K562 (cell line): ENCODE results near the gene MCEE. TPM values are rescaled to one million over a fixed set of nuclear protein-coding genes. Genes with fewer than 3 reads are reported as not detected.

Experiments used
- ATF1 ChIP-seq, 2 experiments: fragments of 450-650 bp in 1 of 2; IDR thresholded peaks; 2 replicates each; pipeline ENCODE4 v1.6.1; 2016; ENCODE audit warnings: missing compliant biosample characterization in 1 of 2, missing genetic modification characterization in 1 of 2
- CHD2 ChIP-seq: IDR thresholded peaks from 2 replicates; pipeline ENCODE4 v1.6.1; 2011; ENCODE audit warnings: low read depth, low read length
- FOXK2 ChIP-seq, 2 experiments: fragments of 450-650 bp; IDR thresholded peaks in 1 of 2; conservative IDR thresholded peaks in 1 of 2; 2 replicates each; pipeline ENCODE4 v1.6.1; 2016; ENCODE audit warnings: low read depth in 2 of 2, mild to moderate bottlenecking in 1 of 2
- FOXP1 ChIP-seq: sonication (generic); formaldehyde crosslinking; IDR thresholded peaks from 2 replicates; pipeline ENCODE4 v1.8.0; 2022; ENCODE audit warnings: mild to moderate bottlenecking, missing genetic modification reagents
- KDM4B ChIP-seq, 2 experiments: fragments of 450-650 bp in 1 of 2; sonication (generic) in 1 of 2; IDR thresholded peaks; 2 replicates each; pipeline ENCODE4 v1.6.1; 2016 to 2017; ENCODE audit warnings: borderline replicate concordance in 2 of 2, antibody characterized with exemption in 1 of 2, low read depth in 1 of 2, mild to moderate bottlenecking in 1 of 2
- LCOR ChIP-seq: sonication (generic); formaldehyde crosslinking; IDR thresholded peaks from 2 replicates; pipeline ENCODE4 v1.8.0; 2022; ENCODE audit warnings: mild to moderate bottlenecking, missing genetic modification reagents
- RUNX1 ChIP-seq: sonication (generic); IDR thresholded peaks from 2 replicates; pipeline ENCODE4 v1.6.1; 2016; ENCODE audit warnings: antibody characterized with exemption, low read depth
- TAL1 ChIP-seq: fragments of 450-650 bp; IDR thresholded peaks from 2 replicates; pipeline ENCODE4 v1.6.1; 2016; ENCODE audit warnings: mild to moderate bottlenecking
- TBP ChIP-seq: optimal IDR thresholded peaks from 2 replicates; pipeline ENCODE3; 2011; ENCODE audit warnings: low read depth, low read length, improper control_type of control experiment
- THAP7 ChIP-seq: fragments of 250-450 bp; sonication (Bioruptor Pico); IDR thresholded peaks from 2 replicates; pipeline ENCODE4 v1.5.0; 2021
- VEZF1 ChIP-seq: fragments of 200-800 bp; sonication (Bioruptor generic); IDR thresholded peaks from 2 replicates; pipeline ENCODE4 v1.6.1; 2017; ENCODE audit warnings: missing genetic modification characterization, missing compliant biosample characterization
- ZBTB40 ChIP-seq, 2 experiments: fragments of 450-650 bp in 1 of 2; sonication (generic) in 1 of 2; formaldehyde crosslinking in 1 of 2; IDR thresholded peaks; 2 replicates each; pipeline versions ENCODE4 v1.7.1 to v1.9.0; 2016 to 2022; ENCODE audit warnings: inconsistent platforms in 1 of 2, mild to moderate bottlenecking in 1 of 2, missing genetic modification reagents in 1 of 2
- ZNF584 ChIP-seq: fragments of 200-800 bp; sonication (Bioruptor generic); IDR thresholded peaks from 2 replicates; pipeline ENCODE4 v1.6.1; 2016; ENCODE audit warnings: low read depth, mild to moderate bottlenecking, missing genetic modification characterization, missing compliant biosample characterization
- polyA plus RNA-seq, 8 experiments: library from polyadenylated mRNA; depleted of rRNA in 4 of 8; stranded (reverse) in 5 of 8; unstranded in 3 of 8; fragments of >200 nt; fragmentation: Nextera tagmentation in 2 of 8; fragmentation: Illumina TruSeq in 1 of 8; extraction: Ambion mirVana in 2 of 8; extraction: Trizol in 1 of 8; gene quantifications; 2 replicates each; pipeline versions ENCODE4 v1.2.1 to v1.2.3, GENCODE V29; 2011 to 2014; ENCODE audit warnings: inconsistent platforms in 1 of 8, missing spikeins in 1 of 8
- total RNA-seq, 7 experiments: library from RNA; depleted of rRNA in 6 of 7; stranded (reverse); fragments of >200 nt in 6 of 7; fragmentation: Illumina TruSeq in 2 of 7; extraction: Trizol in 2 of 7; gene quantifications; 2 replicates each; pipeline versions ENCODE4 v1.2.1 to v1.2.3, GENCODE V29; 2011 to 2021; ENCODE audit warnings: low replicate concordance in 1 of 7

The MCEE gene
- total and polyA plus RNA-seq, 9 of the 15 experiments (the other 6 are each of a cell fraction or from before 2014, with no cell fraction given) = 15.6 to 49.1 (median 24.5) TPM

- TF ChIP-seq ZBTB40 (IDR thresholded peaks at IDR 0.05) (peak; percentile 99), ZBTB40 (CRISPR knock-in tag; IDR thresholded peaks at IDR 0.05) (no peak), FOXP1 (CRISPR knock-in tag) (peak; percentile 24), KDM4B (IDR thresholded peaks at IDR 0.05; ENCODE audit: borderline replicate concordance in 2 of 2, low read depth in 1 of 2) (peak in 1 of 2 experiments; percentile 94; a peak in 1 of 4 replicates), TBP (peak; percentile 92), THAP7 (CRISPR knock-in tag) (peak; percentile 84; the same call in 1 of the 2 replicates), TAL1 (no peak), LCOR (CRISPR knock-in tag) (peak; percentile 70; the same call in 1 of the 2 replicates), RUNX1 (no peak; the same call in 1 of the 2 replicates), ZNF584 (CRISPR knock-in tag) (0 out of 2 replicates have a peak, but pooled peaks have one; percentile 33), CHD2 (peak; percentile 49), VEZF1 (CRISPR knock-in tag) (peak; percentile 32; the same call in 1 of the 2 replicates), ATF1 (CRISPR knock-in tag; IDR thresholded peaks at IDR 0.05) (no peak), ATF1 (tag; IDR thresholded peaks at IDR 0.05) (peak; percentile 81), FOXK2 (conservative IDR thresholded peaks at IDR 0.05 in 1 of 2, IDR thresholded peaks at IDR 0.05 in 1 of 2; ENCODE audit: low read depth in 2 of 2) (peak; percentile 84 to 92; a peak in 3 of 4 replicates)
Measured at GRCh38 chr2:71130152-71130904, at the start of gene MCEE, which contains the start of gene MPHOSPH10 (continued).
